GM12878 (cell line): Measurements from ENCODE around the gene ALOX12. TPM values are rescaled to one million over a fixed set of nuclear protein-coding genes. Genes with fewer than 3 reads are reported as not detected.

Experiments used
- BCL11A ChIP-seq: IDR thresholded peaks from 2 replicates; pipeline ENCODE4 v1.6.1; 2011; ENCODE audit warnings: low read depth, low read length
- CREB1 ChIP-seq: IDR thresholded peaks from 2 replicates; pipeline ENCODE4 v1.6.1; 2012; ENCODE audit warnings: low read depth, mild to moderate bottlenecking, inconsistent platforms
- DPF2 ChIP-seq: fragments of 450-650 bp; IDR thresholded peaks from 2 replicates; pipeline ENCODE4 v1.6.1; 2017; ENCODE audit warnings: mild to moderate bottlenecking
- EED ChIP-seq: sonication (generic); IDR thresholded peaks from 2 replicates; pipeline ENCODE4 v1.6.1; 2016; ENCODE audit warnings: antibody characterized with exemption, low read depth
- ESRRA ChIP-seq: IDR thresholded peaks from 2 replicates; pipeline ENCODE4 v1.6.1; 2012; ENCODE audit warnings: mild to moderate bottlenecking, low read length, improper control_type of control experiment
- FOS ChIP-seq: IDR thresholded peaks from 3 replicates; pipeline ENCODE4 v1.6.1; 2011; ENCODE audit warnings: borderline replicate concordance; ENCODE audit not compliant: insufficient read length; ENCODE audit errors: extremely low read depth
- FOXK2 ChIP-seq: fragments of 450-650 bp; IDR thresholded peaks from 2 replicates; pipeline ENCODE4 v1.6.1; 2017; ENCODE audit warnings: mild to moderate bottlenecking, moderate library complexity
- HCFC1 ChIP-seq: fragments of 150-350 bp; IDR thresholded peaks from 2 replicates; pipeline ENCODE4 v1.6.1; 2014; ENCODE audit warnings: low read length
- HDAC2 ChIP-seq: fragments of 200-600 bp; sonication (generic); IDR thresholded peaks from 2 replicates; pipeline ENCODE4 v1.6.1; 2017
- MTA2 ChIP-seq: fragments of 450-650 bp; IDR thresholded peaks from 2 replicates; pipeline ENCODE4 v1.6.1; 2016; ENCODE audit warnings: low read depth, mild to moderate bottlenecking, moderate library complexity
- MYB ChIP-seq: fragments of 150-350 bp; IDR thresholded peaks from 2 replicates; pipeline ENCODE4 v1.6.1; 2014; ENCODE audit warnings: mild to moderate bottlenecking, low read depth, low read length, borderline replicate concordance
- MYC ChIP-seq: IDR thresholded peaks from 2 replicates; pipeline ENCODE4 v1.6.1; 2011; ENCODE audit warnings: mild to moderate bottlenecking, low read length, moderate library complexity, inconsistent platforms; ENCODE audit not compliant: insufficient read depth, insufficient replicate concordance, insufficient read length, severe bottlenecking
- NBN ChIP-seq: fragments of 450-650 bp; IDR thresholded peaks from 2 replicates; pipeline ENCODE4 v1.6.1; 2016
- NR2C2 ChIP-seq: IDR thresholded peaks from 2 replicates; pipeline ENCODE4 v1.6.1; 2011; ENCODE audit warnings: borderline replicate concordance, low read depth; ENCODE audit not compliant: control insufficient read depth, insufficient read length
- PML ChIP-seq: IDR thresholded peaks from 2 replicates; pipeline ENCODE4 v1.6.1; 2012; ENCODE audit warnings: low read length, inconsistent platforms
- RBBP5 ChIP-seq: fragments of 200-600 bp; sonication (generic); conservative IDR thresholded peaks from 2 replicates; pipeline ENCODE4 v1.6.1; 2016
- RUNX3 ChIP-seq: IDR thresholded peaks from 2 replicates; pipeline ENCODE4 v1.6.1; 2012; ENCODE audit warnings: low read length, inconsistent platforms
- SMC3 ChIP-seq: IDR thresholded peaks from 2 replicates; pipeline ENCODE4 v1.6.1; 2011; ENCODE audit warnings: low read length, improper control_type of control experiment, borderline replicate concordance
- SREBF1 ChIP-seq: IDR thresholded peaks from 2 replicates; pipeline ENCODE4 v1.6.1; 2012; ENCODE audit warnings: mild to moderate bottlenecking, low read length
- SRF ChIP-seq, 2 experiments: IDR thresholded peaks; 2 replicates each; pipeline ENCODE4 v1.6.1; 2011; ENCODE audit warnings: low read depth in 2 of 2, low read length in 2 of 2, mild to moderate bottlenecking in 1 of 2, moderate library complexity in 1 of 2
- TARDBP ChIP-seq: IDR thresholded peaks from 2 replicates; pipeline ENCODE4 v1.6.1; 2016; ENCODE audit warnings: borderline replicate concordance
- TBL1XR1 ChIP-seq: IDR thresholded peaks from 2 replicates; pipeline ENCODE4 v1.6.1; 2012; ENCODE audit warnings: low read depth, low read length, improper control_type of control experiment
- ZNF384 ChIP-seq: IDR thresholded peaks from 2 replicates; pipeline ENCODE4 v1.6.1; 2012; ENCODE audit warnings: low read depth, mild to moderate bottlenecking, low read length, improper control_type of control experiment, borderline replicate concordance
- ZNF622 ChIP-seq: fragments of 450-650 bp; IDR thresholded peaks from 2 replicates; pipeline ENCODE4 v1.6.1; 2017; ENCODE audit warnings: mild to moderate bottlenecking, inconsistent platforms
- polyA plus RNA-seq, 11 experiments: library from polyadenylated mRNA; depleted of rRNA in 4 of 11; unstranded in 6 of 11; stranded (reverse) in 5 of 11; fragments of >200 nt; fragmentation: Nextera tagmentation in 4 of 11; fragmentation: Illumina TruSeq in 1 of 11; extraction: Ambion mirVana in 4 of 11; extraction: Trizol in 1 of 11; gene quantifications; 1 replicate in 1 of 11; 2 replicates in 10 of 11; pipeline versions ENCODE4 v1.2.1 to v1.2.3, GENCODE V29; 2011 to 2016; ENCODE audit warnings: inconsistent platforms in 2 of 11, missing spikeins in 2 of 11, low read depth in 1 of 11
- total RNA-seq, 4 experiments: library from RNA; depleted of rRNA in 3 of 4; stranded (reverse); fragments of >200 nt in 3 of 4; fragmentation: Illumina TruSeq in 1 of 4; extraction: Trizol in 1 of 4; gene quantifications; 2 replicates each; pipeline versions ENCODE4 v1.2.1 to v1.2.3, GENCODE V29; 2013 to 2021
- TF ChIP-seq, protein P1 (sequence below): fragments of 450-650 bp; formaldehyde crosslinking; IDR thresholded peaks from 2 replicates; pipeline ENCODE4 v1.4.0; 2020; ENCODE audit warnings: mild to moderate bottlenecking, moderate library complexity
- TF ChIP-seq, protein P2 (sequence below): IDR thresholded peaks from 2 replicates; pipeline ENCODE4 v1.6.1; 2012; ENCODE audit warnings: low read depth, low read length, improper control_type of control experiment
- TF ChIP-seq, protein P3 (sequence below): IDR thresholded peaks from 2 replicates; pipeline ENCODE4 v1.6.1; 2011; ENCODE audit warnings: low read depth, low read length, improper control_type of control experiment, borderline replicate concordance

Gene ALOX12
- total and polyA plus RNA-seq, 10 of the 15 experiments (the other 5 are each of a cell fraction or from before 2014, with no cell fraction given) = 0.23 to 0.82 (median 0.58) TPM; not detected in 6

DNA sequence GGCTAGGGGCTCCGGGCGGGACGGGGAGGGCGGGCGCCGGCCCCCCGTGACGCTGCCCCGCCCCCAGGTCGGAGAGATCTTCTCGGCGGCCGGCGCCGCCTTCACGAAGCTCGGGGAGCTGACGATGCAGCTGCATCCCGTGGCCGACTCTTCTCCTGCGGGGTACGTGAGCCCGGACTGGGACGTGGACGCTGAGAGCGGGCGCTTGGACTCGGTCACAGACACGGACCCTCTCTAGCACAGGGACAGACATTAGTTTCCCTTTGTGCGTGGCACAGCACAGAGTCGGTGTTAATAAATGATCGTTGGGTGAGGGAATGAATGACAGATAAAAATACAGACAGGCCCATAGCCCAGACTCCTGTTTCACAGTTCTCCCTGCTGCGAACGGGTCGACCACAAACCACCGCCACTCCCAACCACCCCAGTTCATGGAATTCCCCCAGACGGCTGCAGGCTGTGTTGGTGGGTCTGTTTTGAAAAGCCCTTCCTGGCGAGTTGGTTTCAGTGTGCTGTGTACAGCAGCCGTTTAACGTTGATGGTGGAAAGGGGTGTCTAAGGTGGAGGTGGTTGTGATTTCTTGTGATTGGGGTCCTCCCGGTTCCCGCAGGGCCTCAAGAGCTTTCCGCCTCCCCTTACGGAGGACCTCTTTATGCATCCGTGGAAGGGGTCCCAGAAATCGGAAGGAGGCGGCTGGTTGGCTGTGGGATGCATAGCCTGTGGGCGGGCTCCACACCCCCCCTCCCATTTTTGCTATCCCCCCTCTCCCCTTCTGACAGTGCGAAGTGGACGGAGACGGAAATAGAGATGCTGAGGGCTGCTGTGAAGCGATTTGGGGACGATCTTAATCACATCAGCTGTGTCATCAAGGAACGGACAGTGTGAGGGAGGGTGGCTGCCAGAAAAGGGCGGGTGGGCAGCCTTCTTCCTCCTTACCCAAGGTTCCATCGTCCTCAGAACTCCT, 19.4 kb downstream of the ALOX12 start (continued):
- TF ChIP-seq DPF2 (peak; percentile 66; the same call in 1 of the 2 replicates), ZNF384 (no peak), CREB1 (0 out of 2 replicates have a peak, but pooled peaks have one; percentile 18), SRF (IDR thresholded peaks at IDR 0.05; ENCODE audit: low read depth in 2 of 2, low read length in 2 of 2) (0 out of 4 replicates have a peak, but pooled peaks of 1 of the 2 experiments have one; percentile 13), FOXK2 (no peak), MYC (no peak), EED (peak; percentile 35; the same call in 1 of the 2 replicates), ESRRA (no peak), TARDBP (no peak; the same call in 1 of the 2 replicates), FOS (no peak), RUNX3 (peak; percentile 97), NBN (peak; percentile 64), SREBF1 (no peak), BCL11A (no peak), SMC3 (no peak), TBL1XR1 (no peak; the same call in 1 of the 2 replicates), ZNF622 (no peak), HDAC2 (no peak), PML (no peak; the same call in none of the 2 replicates), MTA2 (peak; percentile 30; the same call in 1 of the 2 replicates), NR2C2 (no peak), HCFC1 (no peak), MYB (no peak), RBBP5 (no peak)
- TF ChIP-seq, protein P1, sequence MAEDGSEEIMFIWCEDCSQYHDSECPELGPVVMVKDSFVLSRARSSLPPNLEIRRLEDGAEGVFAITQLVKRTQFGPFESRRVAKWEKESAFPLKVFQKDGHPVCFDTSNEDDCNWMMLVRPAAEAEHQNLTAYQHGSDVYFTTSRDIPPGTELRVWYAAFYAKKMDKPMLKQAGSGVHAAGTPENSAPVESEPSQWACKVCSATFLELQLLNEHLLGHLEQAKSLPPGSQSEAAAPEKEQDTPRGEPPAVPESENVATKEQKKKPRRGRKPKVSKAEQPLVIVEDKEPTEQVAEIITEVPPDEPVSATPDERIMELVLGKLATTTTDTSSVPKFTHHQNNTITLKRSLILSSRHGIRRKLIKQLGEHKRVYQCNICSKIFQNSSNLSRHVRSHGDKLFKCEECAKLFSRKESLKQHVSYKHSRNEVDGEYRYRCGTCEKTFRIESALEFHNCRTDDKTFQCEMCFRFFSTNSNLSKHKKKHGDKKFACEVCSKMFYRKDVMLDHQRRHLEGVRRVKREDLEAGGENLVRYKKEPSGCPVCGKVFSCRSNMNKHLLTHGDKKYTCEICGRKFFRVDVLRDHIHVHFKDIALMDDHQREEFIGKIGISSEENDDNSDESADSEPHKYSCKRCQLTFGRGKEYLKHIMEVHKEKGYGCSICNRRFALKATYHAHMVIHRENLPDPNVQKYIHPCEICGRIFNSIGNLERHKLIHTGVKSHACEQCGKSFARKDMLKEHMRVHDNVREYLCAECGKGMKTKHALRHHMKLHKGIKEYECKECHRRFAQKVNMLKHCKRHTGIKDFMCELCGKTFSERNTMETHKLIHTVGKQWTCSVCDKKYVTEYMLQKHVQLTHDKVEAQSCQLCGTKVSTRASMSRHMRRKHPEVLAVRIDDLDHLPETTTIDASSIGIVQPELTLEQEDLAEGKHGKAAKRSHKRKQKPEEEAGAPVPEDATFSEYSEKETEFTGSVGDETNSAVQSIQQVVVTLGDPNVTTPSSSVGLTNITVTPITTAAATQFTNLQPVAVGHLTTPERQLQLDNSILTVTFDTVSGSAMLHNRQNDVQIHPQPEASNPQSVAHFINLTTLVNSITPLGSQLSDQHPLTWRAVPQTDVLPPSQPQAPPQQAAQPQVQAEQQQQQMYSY (CRISPR knock-in tag) = no peak
- TF ChIP-seq, protein P2, sequence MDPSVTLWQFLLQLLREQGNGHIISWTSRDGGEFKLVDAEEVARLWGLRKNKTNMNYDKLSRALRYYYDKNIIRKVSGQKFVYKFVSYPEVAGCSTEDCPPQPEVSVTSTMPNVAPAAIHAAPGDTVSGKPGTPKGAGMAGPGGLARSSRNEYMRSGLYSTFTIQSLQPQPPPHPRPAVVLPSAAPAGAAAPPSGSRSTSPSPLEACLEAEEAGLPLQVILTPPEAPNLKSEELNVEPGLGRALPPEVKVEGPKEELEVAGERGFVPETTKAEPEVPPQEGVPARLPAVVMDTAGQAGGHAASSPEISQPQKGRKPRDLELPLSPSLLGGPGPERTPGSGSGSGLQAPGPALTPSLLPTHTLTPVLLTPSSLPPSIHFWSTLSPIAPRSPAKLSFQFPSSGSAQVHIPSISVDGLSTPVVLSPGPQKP = 0 out of 2 replicates have a peak, but pooled peaks have one; percentile 2
- TF ChIP-seq, protein P3, sequence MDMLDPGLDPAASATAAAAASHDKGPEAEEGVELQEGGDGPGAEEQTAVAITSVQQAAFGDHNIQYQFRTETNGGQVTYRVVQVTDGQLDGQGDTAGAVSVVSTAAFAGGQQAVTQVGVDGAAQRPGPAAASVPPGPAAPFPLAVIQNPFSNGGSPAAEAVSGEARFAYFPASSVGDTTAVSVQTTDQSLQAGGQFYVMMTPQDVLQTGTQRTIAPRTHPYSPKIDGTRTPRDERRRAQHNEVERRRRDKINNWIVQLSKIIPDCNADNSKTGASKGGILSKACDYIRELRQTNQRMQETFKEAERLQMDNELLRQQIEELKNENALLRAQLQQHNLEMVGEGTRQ = no peak
